HG02938 (cell line): ENCODE results near the gene RRAS.

Source experiments
- ATAC-seq: cut with Tn5 transposase; IDR thresholded peaks from one replicate; pipeline ENCODE4 v1.9.1; 2021; ENCODE audit warnings: mild to moderate bottlenecking, moderate library complexity; ENCODE audit not compliant: unreplicated experiment

RRAS gene

DNA sequence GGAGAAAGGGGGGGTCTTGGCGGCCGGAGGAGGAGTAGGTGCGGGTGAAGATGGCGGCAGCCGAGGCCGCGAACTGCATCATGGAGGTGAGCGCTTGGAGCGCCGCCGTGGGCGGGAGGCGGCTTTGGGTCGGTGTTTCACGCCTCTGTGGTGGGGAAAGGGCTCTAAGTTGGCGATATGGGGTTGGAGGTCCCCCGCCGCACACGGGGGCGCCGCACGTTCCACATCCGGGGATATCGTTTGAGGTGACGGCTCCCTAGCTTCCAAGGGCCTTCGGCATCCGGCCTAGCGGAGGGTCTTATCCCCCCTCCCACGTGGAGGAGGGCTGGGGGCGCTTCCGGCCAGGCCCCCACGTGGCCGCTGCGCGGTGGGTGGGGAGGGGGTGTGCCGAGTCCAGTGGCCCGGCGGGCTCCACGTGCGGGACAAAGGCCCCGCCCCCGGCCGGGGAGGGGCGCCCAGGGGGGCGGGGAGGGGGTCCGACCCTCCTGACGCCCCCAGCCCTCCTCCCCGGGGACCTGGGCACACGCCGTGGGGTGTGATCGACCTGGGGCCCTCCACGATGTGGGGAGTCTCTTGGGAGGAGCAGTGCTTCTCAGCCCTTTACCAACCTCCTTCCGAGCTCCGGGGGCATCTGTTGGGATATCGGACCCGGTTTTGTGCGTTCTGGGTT, 37.4 kb upstream of the RRAS start, which contains the start of gene PRMT1:
Gene PRMT1 (plus strand): TSS at position 41 of the 670 bp plus-strand sequence. CDS start 10 bp downstream, at position 51.
- ATAC-seq, result no peak

DNA sequence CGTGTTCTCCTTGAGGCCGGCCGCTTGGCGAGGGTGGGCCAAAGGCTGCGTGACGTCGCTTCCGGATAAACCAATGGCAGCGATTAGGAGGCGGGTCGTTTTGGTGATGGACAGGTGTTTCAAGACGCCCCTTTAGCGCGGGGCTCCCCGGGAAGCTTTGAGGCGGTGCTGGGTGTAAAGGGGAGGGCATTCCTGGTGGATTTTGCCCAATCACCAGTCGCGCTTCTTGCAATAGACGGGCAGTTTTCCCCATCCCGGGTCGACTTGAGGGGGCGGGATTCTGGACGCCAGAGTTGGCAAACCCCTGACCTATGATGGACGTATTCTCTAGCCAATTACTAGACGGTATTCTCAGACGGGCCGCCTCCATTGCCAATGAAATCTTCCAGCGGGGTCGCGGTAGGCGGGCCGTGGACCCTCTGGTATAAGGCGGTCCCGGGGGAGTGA, 36.9 kb upstream of the RRAS start:
- ATAC-seq, result peak; percentile 69

DNA sequence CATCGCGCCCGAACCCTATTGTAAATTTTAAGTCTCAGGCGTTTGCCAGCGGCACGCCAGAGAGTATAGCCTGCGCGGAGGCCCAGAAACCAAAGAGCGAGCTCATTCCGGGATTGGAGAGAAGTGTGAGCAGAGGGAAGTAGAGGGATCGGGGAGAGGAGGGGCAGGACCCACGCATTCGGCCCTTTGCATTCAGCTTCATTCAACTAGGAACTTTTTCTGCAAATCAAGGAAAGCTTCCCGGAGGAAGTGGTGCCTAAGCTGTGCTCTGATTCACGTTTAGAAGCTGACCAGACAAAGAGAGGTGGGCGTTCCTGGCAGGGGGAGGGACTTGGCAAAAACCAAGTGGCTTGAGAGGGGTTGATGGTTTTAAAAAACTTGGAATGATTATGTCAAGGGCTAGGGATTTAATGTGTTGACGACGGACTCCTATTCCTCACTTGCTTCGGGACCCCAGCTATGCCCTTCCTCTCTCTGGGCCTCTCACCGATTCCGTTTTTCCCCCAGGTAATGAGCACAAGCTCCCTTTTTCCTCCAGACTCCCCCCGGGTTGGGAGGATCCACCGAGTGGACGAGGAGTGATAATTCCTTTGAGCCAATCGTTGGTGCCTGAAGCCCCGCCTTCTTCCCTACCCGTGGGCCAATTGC, 36.3 kb upstream of the RRAS start:
- ATAC-seq, result peak; percentile 11

- no peak for ATAC-seq
These were observed 32.4 kb upstream of the RRAS start for GRCh38 chr19:49672131-49672919.

GRCh38 chr19:49669516-49669915, 29.6 kb upstream of the RRAS start:
- no peak for ATAC-seq

DNA sequence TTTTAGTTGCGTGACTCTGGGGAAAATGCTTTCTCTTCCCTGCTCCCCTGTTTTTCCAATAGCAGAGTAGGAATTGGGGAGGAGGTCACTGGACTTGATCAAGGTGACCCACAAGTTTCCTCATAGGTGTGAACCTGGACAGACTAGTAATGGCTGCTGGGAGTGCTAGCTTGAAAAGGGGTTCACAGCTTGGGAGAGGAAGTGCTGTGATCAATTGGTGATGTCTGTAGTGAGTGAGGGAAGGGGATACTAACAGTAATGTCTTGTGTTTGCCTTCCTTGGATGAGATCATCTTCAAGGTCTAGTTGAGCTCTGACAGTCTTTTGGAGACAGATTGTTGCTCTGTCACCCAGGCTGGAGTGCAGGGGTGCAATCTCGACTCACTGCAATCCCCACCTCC, 27.5 kb upstream of the RRAS start:
- ATAC-seq, result no peak

GRCh38 chr19:49666120-49666444, 26.1 kb upstream of the RRAS start:
- ATAC-seq, result peak; percentile 3

- ATAC-seq, result peak; percentile 83
These were observed 25.6 kb upstream of the RRAS start, which contains the start of the genes BCL2L12 and IRF3 for GRCh38 chr19:49665351-49666119. Gene BCL2L12 (plus strand): TSS chr19:49665933. CDS start chr19:49666693, 760 bp downstream. Gene IRF3 (minus strand): TSS chr19:49665857. CDS start chr19:49664838, 1,019 bp downstream.

- no peak for ATAC-seq
These were observed 25.1 kb upstream of the RRAS start for GRCh38 chr19:49665036-49665350.

DNA sequence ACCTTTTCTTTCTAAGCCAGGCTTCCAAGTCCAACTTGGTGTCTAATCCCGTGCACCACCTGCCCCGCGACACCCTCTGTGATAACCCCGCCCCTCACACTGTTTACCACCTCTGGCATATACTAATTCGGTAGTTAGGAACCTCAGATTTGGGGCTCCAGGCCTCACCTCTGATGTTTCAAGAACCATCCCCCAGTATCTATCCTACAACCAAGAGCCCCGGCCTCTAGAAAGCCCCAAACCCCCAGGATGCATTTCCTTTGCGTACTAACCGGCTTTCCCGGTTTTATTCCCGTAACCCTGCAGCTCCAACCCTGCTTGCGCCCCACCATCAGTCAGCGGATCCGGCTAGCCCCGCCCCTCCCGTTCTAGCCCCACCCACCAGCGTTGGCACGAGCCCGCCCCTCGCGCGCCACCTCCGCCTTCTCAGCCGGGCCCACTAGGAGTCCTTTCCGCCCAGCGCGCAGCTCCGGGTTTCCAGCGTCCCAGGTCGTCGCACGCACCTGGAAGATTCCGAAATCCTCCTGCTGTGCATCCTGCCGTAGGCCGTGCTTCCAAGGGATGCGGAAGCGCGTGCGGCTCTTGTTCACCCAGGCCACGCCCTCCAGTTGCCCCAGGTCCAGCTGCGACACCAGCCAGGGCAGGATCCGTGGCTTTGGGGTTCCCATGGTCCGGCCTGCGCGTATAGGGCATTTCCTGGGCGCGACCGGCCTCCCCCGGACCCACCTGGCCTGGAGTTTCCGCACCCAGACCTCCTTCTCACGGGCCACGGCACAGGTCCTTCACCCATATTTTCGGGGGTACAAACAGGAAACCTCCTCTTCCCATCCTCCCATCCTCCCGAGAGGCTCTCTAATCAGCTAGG, 24.5 kb upstream of the RRAS start:
- no peak for ATAC-seq

GRCh38 chr19:49663224-49663623, 23.3 kb upstream of the RRAS start:
- no peak for ATAC-seq

- no peak for ATAC-seq
These were observed 22.1 kb upstream of the RRAS start for GRCh38 chr19:49662011-49662410.

GRCh38 chr19:49660338-49660961, 20.5 kb upstream of the RRAS start:
- ATAC-seq, result no peak

DNA sequence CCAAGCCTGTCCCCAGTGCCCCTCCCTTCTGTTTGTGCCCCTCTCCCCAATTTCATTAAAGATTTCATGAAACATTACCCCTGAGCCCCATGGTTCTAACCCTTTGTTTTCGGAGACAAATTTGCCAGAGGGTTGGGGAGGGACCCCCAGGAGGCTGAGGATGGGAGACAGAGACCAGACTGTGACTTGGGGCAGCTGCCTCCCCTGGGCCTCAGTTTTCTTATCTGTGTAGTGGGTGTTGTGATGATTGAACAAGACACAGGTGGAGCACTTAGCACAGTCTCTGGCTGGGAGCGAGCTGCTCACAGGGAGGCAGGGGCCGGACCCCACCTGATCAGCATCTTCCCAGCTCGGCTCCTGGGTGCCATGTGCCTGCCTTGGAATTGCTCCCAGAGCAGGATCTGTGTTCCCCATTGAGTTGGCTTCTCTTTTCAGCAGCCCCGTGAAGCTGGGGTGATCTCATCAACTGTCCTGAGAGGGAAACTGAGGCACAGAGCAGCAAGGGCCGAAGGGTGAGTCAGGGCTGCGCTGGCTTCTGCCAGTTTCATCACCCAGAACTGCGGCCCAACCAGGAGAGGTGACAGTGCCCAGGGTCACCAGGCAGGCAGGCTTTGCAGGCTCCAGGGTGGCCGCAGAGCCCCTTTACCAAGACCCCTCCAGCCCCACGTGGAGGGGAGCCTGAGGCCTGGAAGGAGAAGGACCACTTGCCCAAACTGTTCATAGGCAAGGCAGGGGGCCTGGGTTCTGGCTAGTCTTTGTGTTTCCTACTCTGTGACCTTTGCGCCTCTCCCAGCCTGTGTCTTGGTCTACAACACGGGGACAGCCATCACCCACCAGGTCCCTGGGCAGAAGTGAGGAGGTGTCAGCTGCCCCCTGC, 18.9 kb upstream of the RRAS start:
- no peak for ATAC-seq

DNA sequence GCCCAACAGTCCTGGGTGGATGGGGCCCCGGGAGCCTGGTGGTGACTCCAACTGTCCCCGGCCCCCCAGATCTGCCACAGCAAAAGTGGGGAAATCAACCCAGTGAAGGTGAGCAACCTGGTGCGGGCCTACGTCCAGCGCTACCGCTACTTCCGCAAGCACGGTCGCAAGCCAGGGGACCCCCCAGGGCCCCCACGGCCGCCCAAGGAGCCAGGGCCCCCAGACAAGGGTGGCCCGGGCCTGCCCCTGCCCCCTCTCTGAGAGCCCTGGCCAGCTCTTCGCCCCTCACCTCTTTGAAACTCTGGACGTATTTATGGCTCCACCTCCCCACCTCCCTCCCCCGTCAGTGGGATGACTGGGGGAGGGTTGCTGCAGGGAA, 18.2 kb upstream of the RRAS start:
- ATAC-seq, result no peak

DNA sequence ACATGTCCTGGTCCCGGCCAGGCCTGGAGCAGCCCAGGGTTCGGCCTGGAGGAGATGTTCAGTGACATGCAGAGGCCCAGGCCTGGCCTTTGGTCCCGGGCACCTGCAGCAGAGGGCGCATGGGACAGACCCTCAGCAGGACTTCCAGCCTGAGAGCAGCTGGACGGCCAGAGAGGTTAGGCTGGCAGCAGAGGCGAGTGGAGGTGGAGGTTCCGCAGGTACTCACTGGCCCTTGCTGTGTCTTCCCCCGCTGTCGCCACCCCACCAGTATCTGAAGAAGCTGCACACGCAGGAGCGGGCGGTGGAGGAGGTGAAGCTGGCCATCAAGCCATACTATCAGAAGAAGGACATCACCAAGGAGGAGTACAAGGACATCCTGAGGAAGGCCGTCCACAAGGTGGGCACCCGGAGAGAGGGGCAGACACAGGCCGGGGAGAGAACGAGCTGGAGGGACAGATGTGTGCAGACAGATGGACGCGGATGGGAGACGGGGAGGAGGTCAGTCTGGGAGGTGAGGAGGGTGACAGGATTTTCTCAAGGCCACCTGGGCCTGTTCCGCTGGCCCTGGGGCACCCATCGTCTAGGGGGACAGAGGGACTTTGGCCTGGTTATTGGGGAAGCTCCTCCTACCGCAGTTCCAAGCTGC, 17.7 kb upstream of the RRAS start:
- no peak for ATAC-seq

DNA sequence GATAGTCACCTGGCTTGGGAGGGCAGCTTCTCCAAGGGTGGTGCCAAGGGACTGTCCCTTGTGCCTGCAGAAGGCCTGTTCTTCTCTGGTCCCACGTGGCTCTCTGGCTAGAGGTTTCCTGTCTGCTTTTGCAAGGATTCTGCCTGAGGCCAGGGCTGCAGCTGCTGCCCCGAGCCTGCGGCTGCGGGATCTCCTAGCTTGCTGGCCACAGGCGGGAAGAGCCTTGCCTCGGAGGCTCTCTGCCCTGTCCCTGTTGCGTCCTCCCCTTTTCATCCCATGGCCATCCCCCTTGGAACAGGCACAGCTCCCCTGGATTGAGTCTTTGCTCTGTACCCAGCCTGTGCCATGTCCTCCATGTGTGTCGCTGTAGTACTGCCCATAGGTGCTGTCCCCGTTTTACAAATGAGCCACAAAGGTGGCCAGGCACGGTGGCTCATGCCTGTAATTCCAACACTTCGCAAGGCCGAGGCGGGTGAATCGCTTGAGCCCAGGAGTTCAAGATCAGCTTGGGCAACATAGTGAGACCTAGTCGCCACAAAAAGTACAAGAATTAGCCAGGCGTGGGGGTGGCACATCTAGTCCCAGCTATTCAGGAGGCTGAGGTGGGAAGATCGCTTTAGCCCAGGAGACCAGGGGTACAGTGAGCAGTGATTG, 16.6 kb upstream of the RRAS start:
- no peak for ATAC-seq
